AG04450 (cell line): Measurements from ENCODE around the gene ZNF324B. TPM values are rescaled to one million over a fixed set of nuclear protein-coding genes. Genes with fewer than 3 reads are reported as not detected.

Experiments used
- CTCF ChIA-PET: fragments of 300-600, 350-600 bp; formaldehyde crosslinking; extraction: SDS; loops from one replicate; lab custom pipeline; 2022; ENCODE audit warnings: antibody characterized with exemption, inconsistent platforms; lab: Charles Lee
- POLR2A ChIA-PET: fragments of 350-600 bp; formaldehyde crosslinking; extraction: SDS; loops from one replicate; lab custom pipeline; 2021; ENCODE audit warnings: antibody characterized with exemption, inconsistent platforms; lab: Yijun Ruan, JAX
- DNase-seq: peaks from one replicate; pipeline ENCODE4 v3.0.0-alpha.2; 2011; ENCODE audit warnings: low read depth, low spot score
- H3K27ac ChIP-seq: one replicate; pipeline ENCODE4 v1.5.1; 2012; ENCODE audit warnings: low read depth, low read length, control low read depth
- H3K27me3 ChIP-seq: one replicate; pipeline ENCODE4 v1.6.0; 2012; ENCODE audit warnings: low read length; ENCODE audit not compliant: control insufficient read depth, insufficient read depth
- H3K4me3 ChIP-seq: 2 replicates; pipeline ENCODE4 v1.5.1; 2011; ENCODE audit warnings: mild to moderate bottlenecking, low read depth, low read length, control low read depth
- H3K9me3 ChIP-seq: 2 replicates; pipeline ENCODE4 v1.5.1; 2012; ENCODE audit warnings: low read length; ENCODE audit not compliant: control insufficient read depth, insufficient read depth
- polyA plus RNA-seq: library from polyadenylated mRNA; depleted of rRNA; stranded (reverse); fragments of >200 nt; gene quantifications from 2 replicates; pipeline ENCODE4 v1.2.3, GENCODE V29; 2011
- TF ChIP-seq, protein P1 (sequence below): IDR thresholded peaks from 2 replicates; pipeline ENCODE4 v1.5.1; 2011; ENCODE audit warnings: low read depth, low read length, control low read depth, inconsistent platforms

ZNF324B gene
- polyA plus RNA-seq, 1 experiment, result 1.8 TPM

DNA sequence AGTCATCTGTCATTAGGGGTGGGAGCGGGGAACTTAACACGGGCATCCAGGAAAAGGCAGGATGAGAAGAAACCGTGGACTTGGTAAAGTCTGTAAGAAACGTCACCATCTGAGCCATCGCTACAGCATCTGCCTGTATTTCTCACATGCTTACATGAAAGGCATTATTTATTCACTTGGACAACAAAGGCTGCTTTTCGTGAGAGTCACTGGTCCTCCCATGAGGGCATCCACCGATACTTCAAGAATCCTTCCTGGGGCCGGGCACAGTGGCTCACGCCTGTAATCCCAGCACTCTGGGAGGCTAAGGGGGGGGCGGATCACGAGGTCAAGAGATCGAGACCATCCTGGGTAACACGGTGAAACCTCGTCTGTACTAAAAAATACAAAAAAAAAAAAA, 40.8 kb downstream of the ZNF324B start:
- Histone ChIP-seq H3K27me3 (no peaks in the 10 kb centered on the region), H3K4me3 (no peak overlapping the region), H3K9me3 (no peaks in the 10 kb centered on the region), H3K27ac (no peak overlapping the region)
- ChIA-PET CTCF (no interaction called here), POLR2A (no interaction called here)
- DNase-seq, result no peak
- TF ChIP-seq, protein P1, sequence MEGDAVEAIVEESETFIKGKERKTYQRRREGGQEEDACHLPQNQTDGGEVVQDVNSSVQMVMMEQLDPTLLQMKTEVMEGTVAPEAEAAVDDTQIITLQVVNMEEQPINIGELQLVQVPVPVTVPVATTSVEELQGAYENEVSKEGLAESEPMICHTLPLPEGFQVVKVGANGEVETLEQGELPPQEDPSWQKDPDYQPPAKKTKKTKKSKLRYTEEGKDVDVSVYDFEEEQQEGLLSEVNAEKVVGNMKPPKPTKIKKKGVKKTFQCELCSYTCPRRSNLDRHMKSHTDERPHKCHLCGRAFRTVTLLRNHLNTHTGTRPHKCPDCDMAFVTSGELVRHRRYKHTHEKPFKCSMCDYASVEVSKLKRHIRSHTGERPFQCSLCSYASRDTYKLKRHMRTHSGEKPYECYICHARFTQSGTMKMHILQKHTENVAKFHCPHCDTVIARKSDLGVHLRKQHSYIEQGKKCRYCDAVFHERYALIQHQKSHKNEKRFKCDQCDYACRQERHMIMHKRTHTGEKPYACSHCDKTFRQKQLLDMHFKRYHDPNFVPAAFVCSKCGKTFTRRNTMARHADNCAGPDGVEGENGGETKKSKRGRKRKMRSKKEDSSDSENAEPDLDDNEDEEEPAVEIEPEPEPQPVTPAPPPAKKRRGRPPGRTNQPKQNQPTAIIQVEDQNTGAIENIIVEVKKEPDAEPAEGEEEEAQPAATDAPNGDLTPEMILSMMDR, result no peak

DNA sequence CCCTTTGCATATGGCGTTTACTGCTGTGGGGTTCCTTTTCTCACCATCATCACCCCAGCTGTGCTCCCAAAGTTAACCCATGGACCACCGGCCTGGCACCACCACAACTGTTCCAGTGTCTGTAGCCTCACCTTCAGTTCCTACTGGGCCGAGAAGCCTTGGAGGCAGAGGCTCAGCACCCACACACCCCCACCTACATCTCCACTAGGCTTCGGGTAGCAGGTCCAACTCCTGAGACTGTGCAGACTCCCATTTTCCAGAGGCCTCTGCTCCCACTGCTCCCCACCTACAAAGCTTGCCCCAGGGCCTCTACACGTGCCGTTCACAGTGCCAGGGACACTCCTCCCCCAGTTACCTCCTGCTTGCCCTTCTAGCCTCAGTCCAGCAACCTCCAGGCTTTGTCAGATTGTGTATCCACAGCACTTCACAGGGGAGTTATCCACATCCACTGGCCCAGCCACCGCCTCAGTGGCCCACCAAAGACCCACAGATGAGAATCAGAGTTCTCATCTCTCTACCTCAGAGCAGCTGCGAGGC, 46.3 kb downstream of the ZNF324B start:
- ChIA-PET POLR2A (no interaction called here), CTCF (no interaction called here)
- no peak for DNase-seq
- Histone ChIP-seq H3K4me3 (no peak overlapping the region), H3K9me3 (peaks cover 9% of the 10 kb centered on the region), H3K27ac (no peak overlapping the region), H3K27me3 (no peaks in the 10 kb centered on the region)
- TF ChIP-seq, protein P1, result no peak

DNA sequence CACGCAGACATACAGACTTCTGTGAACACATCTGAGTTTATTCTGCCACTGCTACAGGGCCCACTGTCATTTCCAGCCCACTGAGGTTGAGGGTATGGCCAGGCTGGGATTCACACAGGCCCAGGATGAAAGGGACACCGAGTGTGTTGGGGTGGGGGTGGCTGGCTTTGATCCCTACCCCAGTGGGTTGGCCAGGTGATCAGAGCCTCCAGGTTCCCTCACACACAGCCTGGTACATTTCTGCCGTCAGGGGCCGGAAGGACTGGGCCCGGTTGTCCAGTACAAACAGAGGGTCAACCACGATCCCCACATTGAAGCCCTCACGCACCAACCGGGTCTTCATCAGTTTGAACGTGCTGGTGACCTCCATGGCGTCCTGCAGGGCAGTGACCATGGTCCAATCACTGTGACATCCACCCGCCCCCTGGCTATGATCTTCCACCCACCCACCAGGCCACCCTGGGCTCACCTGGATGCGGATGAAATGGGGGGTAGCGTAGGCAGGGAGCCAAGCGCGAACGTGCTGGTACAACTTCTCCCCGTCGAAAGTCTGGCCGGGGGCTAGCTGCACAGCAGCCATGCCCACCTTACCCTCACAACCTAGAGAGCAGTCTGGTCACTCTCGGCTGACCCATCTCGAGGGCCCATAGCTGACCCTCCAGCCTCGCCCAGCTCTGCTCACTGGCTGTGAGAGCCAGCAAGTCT, 47.0 kb downstream of the ZNF324B start:
- CTCF ChIA-PET, result interaction anchor here (2.0 kb wide), 1 partner anchor 21 kb away, joined by 14 read pairs; the partner anchor contains the start of gene ZBTB45
- no peaks in the 10 kb centered on the region for H3K27me3 ChIP-seq
- H3K4me3 ChIP-seq, result peak overlapping the region; percentile 62
- POLR2A ChIA-PET, result no interaction called here
- peaks cover 9% of the 10 kb centered on the region for H3K9me3 ChIP-seq
- no peak overlapping the region for H3K27ac ChIP-seq
- DNase-seq, result no peak
- TF ChIP-seq, protein P1, result no peak

DNA sequence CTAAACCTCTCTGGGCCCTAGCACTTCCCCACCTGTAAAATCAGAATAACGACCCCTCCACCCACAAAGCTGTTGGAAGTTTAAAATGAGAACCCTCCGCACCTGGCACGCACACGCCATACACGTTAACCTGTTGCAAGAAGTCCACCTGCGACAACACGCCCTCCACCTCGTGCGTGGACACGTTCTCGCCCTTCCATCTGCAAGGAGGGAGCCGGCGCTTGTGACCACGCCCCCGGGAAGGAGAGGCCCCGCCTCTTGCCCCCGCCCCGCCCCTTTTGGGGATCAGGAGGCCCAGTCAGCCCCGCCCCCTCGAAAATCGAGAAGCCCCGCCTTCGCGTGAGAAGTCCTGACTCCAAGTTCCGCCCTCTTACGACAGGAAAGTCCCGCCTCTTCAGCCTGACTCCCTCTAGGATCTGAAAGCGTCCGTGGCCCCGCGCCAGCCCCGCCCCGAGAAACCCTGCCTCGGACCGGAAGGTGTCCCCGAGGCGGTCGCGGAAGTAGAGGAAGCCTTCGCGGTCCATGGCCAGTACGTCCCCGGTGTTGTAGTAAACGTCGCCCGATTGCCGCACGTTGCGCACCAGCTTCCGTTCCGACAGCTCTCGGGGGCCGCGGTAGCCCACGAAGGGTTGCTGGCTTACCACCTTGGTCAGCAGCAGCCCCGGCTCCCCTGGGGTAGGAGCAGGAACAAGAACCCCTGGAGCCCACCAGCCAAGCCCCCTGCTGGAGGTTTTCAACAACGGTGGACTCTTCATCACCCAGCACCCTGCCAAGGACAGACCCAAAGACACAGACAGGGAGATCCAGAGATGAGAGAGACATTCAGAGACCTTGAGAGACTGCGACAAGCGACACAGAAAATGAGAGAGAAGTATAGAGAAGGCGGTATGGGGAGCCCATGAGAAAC, 47.9 kb downstream of the ZNF324B start:
- Histone ChIP-seq H3K27me3 (no peaks in the 10 kb centered on the region), H3K27ac (peak overlapping the region; percentile 70), H3K9me3 (peaks cover 9% of the 10 kb centered on the region), H3K4me3 (peak overlapping the region; percentile 70)
- CTCF ChIA-PET, result interaction anchor here (0.5 to 2.0 kb wide), 3 partner anchors 15 to 24 kb away, joined by 3 to 14 read pairs (median 5); partner anchors contain the start of gene ZBTB45
- peak; percentile 96 for DNase-seq
- POLR2A ChIA-PET, result interaction anchor here (0.6 to 1.5 kb wide), 4 partner anchors 20 to 33 kb away, joined by 3 to 6 read pairs (median 4); partner anchors contain the start of genes ZBTB45 and ZNF446
- TF ChIP-seq, protein P1, result peak; percentile 50; the same call in 1 of the 2 replicates
